Spleen (tissue), 11 donors: Measurements from ENCODE around the gene RAB39B. TPM values are rescaled to one million over a fixed set of nuclear protein-coding genes. Genes with fewer than 3 reads are reported as not detected.

ENCODE experiments used
- DNase-seq: peaks from one replicate; pipeline ENCODE4 v3.0.0-alpha.2; 2020
- H3K27ac ChIP-seq, 8 donors: fragments of 200-600 bp; sonication (generic) in 7 of 8; 1 replicate in 4 of 8; 2 replicates in 4 of 8; pipeline versions ENCODE4 v1.5.0 to v1.8.0; 2016 to 2021; ENCODE audit warnings: inconsistent platforms in 4 of 8, mild to moderate bottlenecking in 4 of 8, moderate library complexity in 1 of 8
- H3K27me3 ChIP-seq, 7 donors: fragments of 200-600 bp; sonication (generic) in 6 of 7; replicated peaks in 1 of 7; 1 replicate in 4 of 7; 2 replicates in 3 of 7; pipeline versions ENCODE4 v1.5.0 to v1.8.0; 2016 to 2021; ENCODE audit warnings: inconsistent platforms in 3 of 7, mild to moderate bottlenecking in 1 of 7
- H3K36me3 ChIP-seq, 6 donors: fragments of 200-600 bp; sonication (generic) in 5 of 6; 1 replicate in 4 of 6; 2 replicates in 2 of 6; pipeline versions ENCODE4 v1.5.0 to v1.8.0; 2016 to 2021; ENCODE audit warnings: inconsistent platforms in 2 of 6
- H3K4me1 ChIP-seq, 6 donors: fragments of 200-600 bp; sonication (generic) in 5 of 6; 1 replicate in 3 of 6; 2 replicates in 3 of 6; pipeline versions ENCODE4 v1.5.0 to v1.8.0; 2016 to 2021; ENCODE audit warnings: inconsistent platforms in 3 of 6
- H3K4me3 ChIP-seq, 8 donors: fragments of 200-600 bp; sonication (generic) in 7 of 8; 1 replicate in 4 of 8; 2 replicates in 4 of 8; pipeline versions ENCODE4 v1.5.0 to v1.8.0; 2016 to 2021; ENCODE audit warnings: inconsistent platforms in 4 of 8, mild to moderate bottlenecking in 4 of 8, moderate library complexity in 2 of 8
- H3K9me3 ChIP-seq, 8 donors: fragments of 200-600 bp; sonication (generic) in 7 of 8; 1 replicate in 4 of 8; 2 replicates in 4 of 8; pipeline versions ENCODE4 v1.5.0 to v1.8.0; 2016 to 2021; ENCODE audit warnings: inconsistent platforms in 4 of 8
- POLR2A ChIP-seq, 3 donors: fragments of 450-650 bp; IDR thresholded peaks; one replicate each; pipeline ENCODE4 v1.5.1; 2017; ENCODE audit warnings: antibody characterized with exemption in 3 of 3, mild to moderate bottlenecking in 1 of 3
- POLR2AphosphoS5 ChIP-seq, 3 donors: sonication (generic); formaldehyde crosslinking; IDR thresholded peaks; one replicate each; pipeline ENCODE4 v1.5.1; 2017; ENCODE audit warnings: antibody characterized with exemption in 3 of 3
- WGBS, 5 donors: extraction: QIAGEN DNeasy Blood & Tissue Kit in 3 of 5; methylation state at CpG; one replicate each; pipeline versions ENCODE4 v1.1.5 to v1.1.7; 2013 to 2018; 5-methylcytosine and 5-hydroxymethylcytosine counted together
- intact Hi-C: fragments of 100-400 bp; cut with DNase I; formaldehyde crosslinking; loops from one replicate; pipeline ENCODE4 v1.15.0; 2023; ENCODE audit warnings: low total_unique reads
- polyA plus RNA-seq, 3 donors: library from polyadenylated mRNA; stranded (reverse); fragments of 200-250 nt; gene quantifications; one replicate each; pipeline ENCODE4 v1.2.1, GENCODE V29; 2013
- small RNA-seq, 4 donors: library from RNA; depleted of rRNA; stranded (forward); fragments of <200 nt; gene quantifications; one replicate each; pipeline ENCODE3, GENCODE V24; 2016
- total RNA-seq, 7 donors: library from RNA; depleted of rRNA in 3 of 7; stranded (reverse); fragments of >200 nt in 3 of 7; fragmentation: NEBNext Ultra II Directional in 4 of 7; extraction: Animal tissue kit (Norgen Biotek cat#: 25700) in 4 of 7; gene quantifications; one replicate each; pipeline versions ENCODE4 v1.1.0 to v1.2.1, GENCODE V29; 2016 to 2021
- TF ChIP-seq, protein P1 (sequence below), 11 experiments: fragments of 200-600 bp in 7 of 11; fragments of 450-650 bp in 4 of 11; sonication (generic) in 4 of 11; IDR thresholded peaks in 8 of 11; conservative IDR thresholded peaks in 3 of 11; 1 replicate in 7 of 11; 2 replicates in 4 of 11; pipeline versions ENCODE4 v1.4.0 to v1.8.0; 2016 to 2021; ENCODE audit warnings: antibody characterized with exemption in 11 of 11, inconsistent platforms in 4 of 11, mild to moderate bottlenecking in 1 of 11
- donor health status: healthy with polysubstance abuse.
- donor health status: DM: no; HTN: no; CAD: no; lungs with moderate emphysema.
- donor health status: DM: no; HTN: no; CAD: no.
- donor health status: Bipolar disorder and iron deficiency.
- donor health status: healthy.
- donor health status: DM: no; HTN: no; CAD: no.
- donor health status: DM: yes; HTN: yes; CAD: no.

RAB39B gene
- total and polyA plus RNA-seq, 10 donors: 3.3 to 8.3 (median 4.2) TPM

GRCh38 chrX:155213731-155214130, 50.6 kb downstream of the RAB39B start:
- no peaks in the 10 kb centered on the region for H3K9me3 ChIP-seq
- peaks cover 0 to 27% (median 16%) of the 10 kb centered on the region in 6 donors for H3K4me1 ChIP-seq
- no peaks in the 10 kb centered on the region for H3K27me3 ChIP-seq
- no peaks in the 10 kb centered on the region for H3K36me3 ChIP-seq
- 69 to 94% (median 90%) methylated on average over 4 of the region's 4 CpGs for WGBS, 5 donors
- TF ChIP-seq, protein P1, sequence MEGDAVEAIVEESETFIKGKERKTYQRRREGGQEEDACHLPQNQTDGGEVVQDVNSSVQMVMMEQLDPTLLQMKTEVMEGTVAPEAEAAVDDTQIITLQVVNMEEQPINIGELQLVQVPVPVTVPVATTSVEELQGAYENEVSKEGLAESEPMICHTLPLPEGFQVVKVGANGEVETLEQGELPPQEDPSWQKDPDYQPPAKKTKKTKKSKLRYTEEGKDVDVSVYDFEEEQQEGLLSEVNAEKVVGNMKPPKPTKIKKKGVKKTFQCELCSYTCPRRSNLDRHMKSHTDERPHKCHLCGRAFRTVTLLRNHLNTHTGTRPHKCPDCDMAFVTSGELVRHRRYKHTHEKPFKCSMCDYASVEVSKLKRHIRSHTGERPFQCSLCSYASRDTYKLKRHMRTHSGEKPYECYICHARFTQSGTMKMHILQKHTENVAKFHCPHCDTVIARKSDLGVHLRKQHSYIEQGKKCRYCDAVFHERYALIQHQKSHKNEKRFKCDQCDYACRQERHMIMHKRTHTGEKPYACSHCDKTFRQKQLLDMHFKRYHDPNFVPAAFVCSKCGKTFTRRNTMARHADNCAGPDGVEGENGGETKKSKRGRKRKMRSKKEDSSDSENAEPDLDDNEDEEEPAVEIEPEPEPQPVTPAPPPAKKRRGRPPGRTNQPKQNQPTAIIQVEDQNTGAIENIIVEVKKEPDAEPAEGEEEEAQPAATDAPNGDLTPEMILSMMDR (IDR thresholded peaks at IDR 0.05 in 8 of 11, conservative IDR thresholded peaks at IDR 0.05 in 3 of 11): no peak
- DNase-seq: no peak
- intact Hi-C loops: no loop called here
- H3K27ac ChIP-seq: no peak overlapping the region
- H3K4me3 ChIP-seq: no peak overlapping the region

- H3K4me3 ChIP-seq: no peak overlapping the region
- WGBS, 5 donors: 67 to 91% (median 80%) methylated on average over 3 of the region's 3 CpGs
- no peaks in the 10 kb centered on the region for H3K36me3 ChIP-seq
- intact Hi-C loops: no loop called here
- H3K27me3 ChIP-seq: no peaks in the 10 kb centered on the region
- H3K27ac ChIP-seq: no peak overlapping the region
- peaks cover 0 to 7% (median 0%) of the 10 kb centered on the region in 6 donors for H3K4me1 ChIP-seq
- TF ChIP-seq, protein P1 (IDR thresholded peaks at IDR 0.05 in 8 of 11, conservative IDR thresholded peaks at IDR 0.05 in 3 of 11): no peak
- no peak for TF ChIP-seq POLR2A (IDR thresholded peaks at IDR 0.05)
- TF ChIP-seq POLR2AphosphoS5 (IDR thresholded peaks at IDR 0.05): no peak
- DNase-seq: no peak
- H3K9me3 ChIP-seq: no peaks in the 10 kb centered on the region
These were observed 53.1 kb downstream of the RAB39B start for GRCh38 chrX:155211208-155211607.

Small RNA genes within 50 kb of the gene (small RNA-seq; reads per million reads assigned to genes)
- gene AC234781.4: 0 reads per million in 4 donors

Other genes with a start within 250 kb of the RAB39B start
- gene F8, start 241.8 kb downstream of the RAB39B start, total RNA-seq: 100 to 1,000 TPM in 1 of 7 donors, 10 to 100 TPM in 6; 53.2 to 135 (median 75.6) TPM
- 10 to 100 TPM in 1 of 3 donors, 1 to 10 TPM in 2; 3.4 to 12.1 (median 9.3) TPM for gene F8, start 241.8 kb downstream of the RAB39B start, polyA plus RNA-seq
- gene FUNDC2, start 237.6 kb downstream of the RAB39B start, total RNA-seq: 10 to 100 TPM; 29.3 to 66.3 (median 52.7) TPM
- 100 to 1,000 TPM in 2 of 3 donors, 10 to 100 TPM in 1; 68.4 to 113 (median 109) TPM for gene FUNDC2, start 237.6 kb downstream of the RAB39B start, polyA plus RNA-seq
- 10 to 100 TPM in 2 of 7 donors, 1 to 10 TPM in 5; 3.1 to 14.2 (median 4.9) TPM for gene CMC4, start 193.4 kb downstream of the RAB39B start, total RNA-seq
- 10 to 100 TPM; 15.2 to 21.7 (median 19.2) TPM for gene CMC4, start 193.4 kb downstream of the RAB39B start, polyA plus RNA-seq
- gene MTCP1, start 193.4 kb downstream of the RAB39B start, total RNA-seq: 10 to 100 TPM in 4 of 7 donors, 1 to 10 TPM in 3; 1.2 to 16.8 (median 12.9) TPM
- gene MTCP1, start 193.4 kb downstream of the RAB39B start, polyA plus RNA-seq: 10 to 100 TPM; 21.1 to 33.0 (median 31.4) TPM
- 10 to 100 TPM in 6 of 7 donors, 1 to 10 TPM in 1; 8.6 to 17.8 (median 16.5) TPM for gene BRCC3, start 193.0 kb downstream of the RAB39B start, total RNA-seq
- gene BRCC3, start 193.0 kb downstream of the RAB39B start, polyA plus RNA-seq: 1 to 10 TPM; 5.8 to 8.8 (median 7.9) TPM
- gene VBP1, start 48.0 kb downstream of the RAB39B start, total RNA-seq: 10 to 100 TPM; 24.2 to 37.8 (median 27.9) TPM
- gene VBP1, start 48.0 kb downstream of the RAB39B start, polyA plus RNA-seq: 10 to 100 TPM; 24.1 to 42.1 (median 35.9) TPM
- 100 to 1,000 TPM in 1 of 7 donors, 10 to 100 TPM in 6; 50.6 to 106 (median 76.6) TPM for gene CLIC2, start 70.1 kb upstream of the RAB39B start, total RNA-seq
- gene CLIC2, start 70.1 kb upstream of the RAB39B start, polyA plus RNA-seq: 10 to 100 TPM; 18.3 to 32.6 (median 29.3) TPM
- gene F8A2, start 117.6 kb upstream of the RAB39B start, total RNA-seq: not detected
- not detected for gene F8A2, start 117.6 kb upstream of the RAB39B start, polyA plus RNA-seq
- gene F8A3, start 194.1 kb upstream of the RAB39B start, total RNA-seq: 10 to 100 TPM in 3 of 7 donors, 1 to 10 TPM in 2, under 1 TPM in 1, not detected in 1; 0.64 to 26.4 (median 9.5) TPM
- 1 to 10 TPM in 2 of 3 donors, not detected in 1; 4.5 to 5.1 TPM for gene F8A3, start 194.1 kb upstream of the RAB39B start, polyA plus RNA-seq